Loucy (cell line): ENCODE data around the gene DONSON.
"Not testable (repeated sequence)": the region's sequence is repeated elsewhere in the genome, so short reads cannot be mapped to it uniquely, and the experiment has no call there.

ENCODE experiments used
- H2AFZ ChIP-seq: fragments of 200-600 bp; sonication (generic); 2 replicates; pipeline ENCODE4 v1.6.0; 2016; ENCODE audit warnings: antibody characterized with exemption, mild to moderate bottlenecking, low read length, moderate library complexity
- H3F3A ChIP-seq: fragments of 200-600 bp; 2 replicates; pipeline ENCODE4 v1.6.0; 2016; ENCODE audit warnings: antibody characterized with exemption, low read depth, mild to moderate bottlenecking
- H3K27me3 ChIP-seq: fragments of 200-600 bp; sonication (generic); 2 replicates; pipeline ENCODE4 v1.6.1; 2014; ENCODE audit warnings: low read length, mild to moderate bottlenecking; ENCODE audit not compliant: insufficient read depth, poor library complexity, severe bottlenecking
- H3K36me3 ChIP-seq: fragments of 200-600 bp; sonication (generic); 2 replicates; pipeline ENCODE4 v1.6.1; 2016; ENCODE audit warnings: low read length; ENCODE audit not compliant: insufficient read depth
- H3K4me1 ChIP-seq: fragments of 200-600 bp; sonication (generic); 2 replicates; pipeline ENCODE4 v1.5.1; 2014; ENCODE audit warnings: low read length, mild to moderate bottlenecking; ENCODE audit not compliant: insufficient read depth, poor library complexity, severe bottlenecking
- H3K4me2 ChIP-seq: fragments of 200-600 bp; sonication (generic); 2 replicates; pipeline ENCODE4 v1.6.0; 2014; ENCODE audit warnings: antibody characterized with exemption, low read length, low read depth, mild to moderate bottlenecking; ENCODE audit not compliant: poor library complexity, severe bottlenecking
- H3K4me3 ChIP-seq: fragments of 200-600 bp; sonication (generic); 2 replicates; pipeline ENCODE4 v1.5.1; 2014; ENCODE audit warnings: low read length, mild to moderate bottlenecking, mixed read lengths; ENCODE audit not compliant: poor library complexity, severe bottlenecking
- H3K79me2 ChIP-seq: fragments of 200-600 bp; sonication (generic); 2 replicates; pipeline ENCODE4 v1.6.1; 2014; ENCODE audit warnings: low read length; ENCODE audit not compliant: insufficient read depth
- H3K9ac ChIP-seq: fragments of 200-600 bp; sonication (generic); 2 replicates; pipeline ENCODE4 v1.6.0; 2014; ENCODE audit warnings: mild to moderate bottlenecking, low read depth, low read length, moderate library complexity; ENCODE audit not compliant: poor library complexity, severe bottlenecking
- H3K9me2 ChIP-seq: fragments of 200-600 bp; sonication (generic); replicated peaks from 2 replicates; pipeline ENCODE4 v1.6.1; 2016; ENCODE audit warnings: low read depth, low read length, mixed read lengths
- H3K9me3 ChIP-seq: fragments of 200-600 bp; sonication (generic); 2 replicates; pipeline ENCODE4 v1.6.1; 2014; ENCODE audit warnings: mild to moderate bottlenecking, antibody characterized with exemption, low read length, low read depth; ENCODE audit not compliant: insufficient read depth
- H4K20me1 ChIP-seq: fragments of 200-600 bp; sonication (generic); 2 replicates; pipeline ENCODE4 v1.6.0; 2014; ENCODE audit warnings: antibody characterized with exemption, low read length, mild to moderate bottlenecking; ENCODE audit not compliant: insufficient read depth, poor library complexity, severe bottlenecking
- CTCF ChIP-seq: fragments of 200-600 bp; sonication (generic); conservative IDR thresholded peaks from 2 replicates; pipeline ENCODE4 v1.5.1; 2014; ENCODE audit warnings: mild to moderate bottlenecking, antibody characterized with exemption, low read length
- EZH2phosphoT487 ChIP-seq: fragments of 200-600 bp; IDR thresholded peaks from 2 replicates; pipeline ENCODE4 v1.6.1; 2018; ENCODE audit warnings: antibody characterized with exemption, mild to moderate bottlenecking, moderate library complexity, borderline replicate concordance

The DONSON gene

GRCh38 chr21:33588485-33589335, at the start of gene DONSON:
TSS of gene DONSON (minus strand) at chr21:33588684. CDS start at chr21:33588641, 43 bp downstream.
- Histone ChIP-seq H4K20me1 (peaks cover 11% of the 10 kb centered on the region), H3K4me3 (peak within 1 kb of the TSS; percentile 77), H3K9ac (peak within 1 kb of the TSS; percentile 81), H3K79me2 (peaks cover 39% of the 10 kb centered on the region), H3K36me3 (no peaks in the 10 kb centered on the region), H3K4me2 (peak within 1 kb of the TSS; percentile 91), H3K27me3 (no peaks in the 10 kb centered on the region), H3F3A (no peaks in the 10 kb centered on the region), H3K9me3 (no peaks in the 10 kb centered on the region), H2AFZ (peak within 1 kb of the TSS; percentile 90), H3K4me1 (peaks cover 29% of the 10 kb centered on the region), H3K9me2 (no peaks in the 10 kb centered on the region)
- TF ChIP-seq EZH2phosphoT487 (no peak), CTCF (no peak)

- H3K9me3 ChIP-seq, result no peaks in the 10 kb centered on the region
- H3K4me2 ChIP-seq, result no peak overlapping the region
- peaks cover 12% of the 10 kb centered on the region for H3K4me1 ChIP-seq
- H3K4me3 ChIP-seq, result no peak overlapping the region
- H3K79me2 ChIP-seq, result peaks cover 26% of the 10 kb centered on the region
- H2AFZ ChIP-seq, result no peak overlapping the region
- TF ChIP-seq EZH2phosphoT487 (no peak), CTCF (no peak)
- H3K9ac ChIP-seq, result no peak overlapping the region
- no peaks in the 10 kb centered on the region for H3K27me3 ChIP-seq
- peaks cover 16% of the 10 kb centered on the region; the same call in 1 of the 2 replicates for H3K36me3 ChIP-seq
- H4K20me1 ChIP-seq, result peaks cover under 1% of the 10 kb centered on the region
- no peaks in the 10 kb centered on the region for H3K9me2 ChIP-seq
- no peaks in the 10 kb centered on the region for H3F3A ChIP-seq
These were observed 45.8 kb upstream of the DONSON start for GRCh38 chr21:33634254-33634653.

- H3K4me2 ChIP-seq, H3K4me1 ChIP-seq, H2AFZ ChIP-seq, H3K79me2 ChIP-seq, H3K9me2 ChIP-seq, H3K27me3 ChIP-seq, H3F3A ChIP-seq, H3K4me3 ChIP-seq, H3K9me3 ChIP-seq, H3K9ac ChIP-seq, H4K20me1 ChIP-seq: not testable (repeated sequence)
- peaks cover 38% of the 10 kb centered on the region; the same call in 1 of the 2 replicates for H3K36me3 ChIP-seq
These were observed 37.7 kb upstream of the DONSON start for GRCh38 chr21:33626151-33626550.

GRCh38 chr21:33622253-33622652, 33.8 kb upstream of the DONSON start:
- H3K36me3 ChIP-seq, result peaks cover 43% of the 10 kb centered on the region; the same call in 1 of the 2 replicates
- no peaks in the 10 kb centered on the region for H3K9me2 ChIP-seq
- H3K9me3 ChIP-seq, result no peaks in the 10 kb centered on the region
- H3K9ac ChIP-seq, result no peak overlapping the region
- H3K27me3 ChIP-seq, result no peaks in the 10 kb centered on the region
- no peak overlapping the region for H3K4me2 ChIP-seq
- no peaks in the 10 kb centered on the region for H3K4me1 ChIP-seq
- no peaks in the 10 kb centered on the region for H4K20me1 ChIP-seq
- H2AFZ ChIP-seq, result no peak overlapping the region
- no peak overlapping the region for H3K4me3 ChIP-seq
- no peak for TF ChIP-seq CTCF
- H3F3A ChIP-seq, result no peaks in the 10 kb centered on the region
- no peaks in the 10 kb centered on the region for H3K79me2 ChIP-seq
